GM21447 (cell line): Measurements from ENCODE around the gene VAMP2.

Source experiments
- ATAC-seq: cut with Tn5 transposase; IDR thresholded peaks from one replicate; pipeline ENCODE4 v1.9.1; 2021; ENCODE audit not compliant: unreplicated experiment

The VAMP2 gene

GRCh38 chr17:8155996-8156245 is 6.8 kb downstream of the VAMP2 start:
- ATAC-seq, result no peak

- ATAC-seq, result no peak
These were observed 7.3 kb downstream of the VAMP2 start for GRCh38 chr17:8155231-8155995.

- ATAC-seq, result no peak
These were observed 8.1 kb downstream of the VAMP2 start for GRCh38 chr17:8154608-8155155.

- ATAC-seq, result no peak
These were observed 8.7 kb downstream of the VAMP2 start for GRCh38 chr17:8153957-8154607.

GRCh38 chr17:8153525-8153956 is 9.2 kb downstream of the VAMP2 start:
- no peak for ATAC-seq

- no peak for ATAC-seq
These were observed 9.7 kb downstream of the VAMP2 start for GRCh38 chr17:8153031-8153451.

- ATAC-seq, result no peak
These were observed 10.5 kb downstream of the VAMP2 start, which contains the start of gene PER1 for GRCh38 chr17:8152112-8152775. TSS of gene PER1 (minus strand) at chr17:8152404. CDS start at chr17:8150706, 1,698 bp downstream.

GRCh38 chr17:8151641-8152111 is 11.1 kb downstream of the VAMP2 start:
- ATAC-seq, result no peak

- ATAC-seq, result peak; percentile 37
These were observed 11.6 kb downstream of the VAMP2 start for GRCh38 chr17:8151120-8151640.

GRCh38 chr17:8150194-8151119 is 12.3 kb downstream of the VAMP2 start:
- no peak for ATAC-seq

GRCh38 chr17:8149419-8150193 is 13.1 kb downstream of the VAMP2 start:
- no peak for ATAC-seq

GRCh38 chr17:8148560-8148959 is 14.2 kb downstream of the VAMP2 start:
- no peak for ATAC-seq

- ATAC-seq, result no peak
These were observed 14.8 kb downstream of the VAMP2 start for GRCh38 chr17:8147805-8148404.

GRCh38 chr17:8147141-8147804 is 15.5 kb downstream of the VAMP2 start:
- ATAC-seq, result no peak

GRCh38 chr17:8146381-8147140 is 16.2 kb downstream of the VAMP2 start:
- ATAC-seq, result no peak

GRCh38 chr17:8145811-8146210 is 16.9 kb downstream of the VAMP2 start:
- ATAC-seq, result no peak

GRCh38 chr17:8144401-8145231 is 18.1 kb downstream of the VAMP2 start:
- no peak for ATAC-seq
